NCI-H2081 (cell line): ENCODE data around the gene FBN2.
"Not testable (repeated sequence)": the region's sequence is repeated elsewhere in the genome, so short reads cannot be mapped to it uniquely, and the experiment has no call there.

Experiments used
- DNase-seq, 2 experiments: peaks; one replicate each; lab custom pipeline; 2025; lab: John Stamatoyannopoulos, UW

Gene FBN2

GRCh38 chr5:128534726-128535125, 3.3 kb downstream of the FBN2 start:
- DNase-seq = no peak

- DNase-seq = no peak
These were observed 5.3 kb downstream of the FBN2 start for GRCh38 chr5:128532776-128533175.

GRCh38 chr5:128532127-128532526, 5.9 kb downstream of the FBN2 start:
- DNase-seq = no peak

- DNase-seq = no peak
These were observed 9.3 kb downstream of the FBN2 start for GRCh38 chr5:128528637-128529255.

GRCh38 chr5:128528126-128528525, 9.9 kb downstream of the FBN2 start:
- no peak for DNase-seq

- DNase-seq = no peak
These were observed 11.0 kb downstream of the FBN2 start for GRCh38 chr5:128527077-128527476.

GRCh38 chr5:128522336-128522735, 15.7 kb downstream of the FBN2 start:
- DNase-seq = no peak

GRCh38 chr5:128519827-128520226, 18.2 kb downstream of the FBN2 start:
- no peak for DNase-seq

- no peak for DNase-seq
These were observed 21.1 kb downstream of the FBN2 start for GRCh38 chr5:128516978-128517377.

- DNase-seq = no peak
These were observed 24.2 kb downstream of the FBN2 start for GRCh38 chr5:128513806-128514205.

GRCh38 chr5:128512894-128513293, 25.2 kb downstream of the FBN2 start:
- DNase-seq = no peak

- DNase-seq = no peak
These were observed 31.4 kb downstream of the FBN2 start for GRCh38 chr5:128506643-128507042.

GRCh38 chr5:128503727-128504126, 34.3 kb downstream of the FBN2 start:
- DNase-seq = not testable (repeated sequence)

- peak; percentile 3 to 41 for DNase-seq
These were observed 39.1 kb downstream of the FBN2 start for GRCh38 chr5:128498844-128499455.

- no peak for DNase-seq
These were observed 43.5 kb downstream of the FBN2 start for GRCh38 chr5:128494516-128494915.

- no peak for DNase-seq
These were observed 44.3 kb downstream of the FBN2 start for GRCh38 chr5:128493657-128494329.

- no peak for DNase-seq
These were observed 46.8 kb downstream of the FBN2 start for GRCh38 chr5:128491291-128491690.

GRCh38 chr5:128490761-128491160, 47.3 kb downstream of the FBN2 start:
- DNase-seq = no peak

- DNase-seq = no peak
These were observed 51.0 kb downstream of the FBN2 start for GRCh38 chr5:128487041-128487440.

- DNase-seq = no peak
These were observed 54.3 kb downstream of the FBN2 start for GRCh38 chr5:128483738-128484137.

- DNase-seq = no peak
These were observed 57.0 kb downstream of the FBN2 start for GRCh38 chr5:128480906-128481633.

- DNase-seq = no peak
These were observed 57.9 kb downstream of the FBN2 start for GRCh38 chr5:128480158-128480557.
